GM18498 (cell line): Measurements from ENCODE around the gene LRRC43.

Experiments
- ATAC-seq: cut with Tn5 transposase; IDR thresholded peaks from one replicate; pipeline ENCODE4 v1.9.1; 2021; ENCODE audit warnings: mild to moderate bottlenecking, moderate library complexity; ENCODE audit not compliant: unreplicated experiment

Gene LRRC43, protein sequence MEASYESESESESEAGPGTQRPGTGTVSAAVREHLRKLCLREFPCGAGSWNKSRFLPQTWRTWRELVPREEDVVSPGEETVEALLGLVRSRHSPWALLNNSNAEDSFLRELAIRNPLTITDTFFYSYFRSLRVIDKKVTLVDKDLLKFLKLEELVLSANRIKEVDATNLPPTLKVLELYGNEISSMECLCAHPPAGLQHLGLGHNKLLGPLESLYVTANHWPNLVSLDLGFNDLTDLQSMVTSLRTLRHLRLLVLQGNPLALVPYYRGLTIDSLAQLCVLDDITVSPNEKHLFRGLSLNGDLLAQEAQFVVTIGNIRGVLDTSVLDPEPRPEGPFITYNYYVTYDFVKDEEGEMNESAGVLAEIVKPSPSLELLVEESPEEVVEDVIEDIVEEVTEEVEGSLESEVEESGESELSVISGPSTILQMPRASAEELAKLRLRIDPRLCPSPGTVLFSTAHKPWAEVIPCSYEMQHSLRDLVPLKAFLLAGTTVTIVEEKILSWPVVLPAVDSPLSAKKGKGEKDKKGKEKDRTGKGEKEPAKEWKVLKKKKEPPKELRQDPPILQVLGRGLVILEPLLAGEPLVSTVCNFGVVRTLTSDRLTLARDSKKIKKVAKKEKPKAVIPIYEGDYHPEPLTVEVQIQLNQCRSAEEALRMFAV

GRCh38 chr12:122182887-122183587 lies at the start of gene LRRC43:
Gene LRRC43, plus strand, starts transcription at chr12:122183123. Its CDS starts 22 bp downstream, at chr12:122183145.
- no peak for ATAC-seq

DNA sequence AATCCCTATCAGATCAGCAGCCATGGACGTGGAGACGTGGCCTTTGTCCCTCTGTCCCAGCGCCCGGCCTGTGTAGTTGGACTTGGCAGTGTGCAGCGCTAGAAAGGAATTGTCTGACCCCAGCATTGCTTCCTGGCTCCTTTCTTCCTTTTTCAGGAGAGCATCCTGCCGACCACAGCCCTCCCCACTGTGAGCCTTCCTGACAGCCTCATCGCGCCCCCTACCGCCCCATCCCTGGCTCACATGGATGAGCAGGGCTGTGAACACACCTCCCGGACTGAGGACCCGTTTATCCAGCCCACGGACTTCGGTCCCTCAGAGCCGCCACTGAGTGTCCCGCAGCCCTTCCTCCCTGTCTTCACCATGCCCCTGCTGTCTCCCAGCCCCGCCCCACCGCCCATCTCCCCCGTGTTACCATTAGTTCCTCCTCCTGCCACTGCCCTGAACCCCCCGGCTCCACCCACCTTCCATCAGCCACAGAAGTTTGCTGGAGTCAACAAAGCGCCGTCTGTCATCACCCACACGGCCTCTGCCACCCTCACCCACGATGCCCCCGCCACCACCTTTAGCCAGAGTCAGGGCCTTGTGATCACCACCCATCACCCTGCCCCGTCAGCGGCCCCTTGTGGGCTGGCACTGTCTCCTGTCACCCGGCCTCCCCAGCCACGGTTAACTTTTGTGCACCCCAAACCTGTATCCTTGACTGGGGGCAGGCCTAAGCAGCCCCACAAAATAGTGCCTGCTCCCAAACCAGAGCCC lies 49.6 kb upstream of the LRRC43 start:
- no peak for ATAC-seq

GRCh38 chr12:122135437-122136031 lies 47.4 kb upstream of the LRRC43 start:
- ATAC-seq, result no peak

DNA sequence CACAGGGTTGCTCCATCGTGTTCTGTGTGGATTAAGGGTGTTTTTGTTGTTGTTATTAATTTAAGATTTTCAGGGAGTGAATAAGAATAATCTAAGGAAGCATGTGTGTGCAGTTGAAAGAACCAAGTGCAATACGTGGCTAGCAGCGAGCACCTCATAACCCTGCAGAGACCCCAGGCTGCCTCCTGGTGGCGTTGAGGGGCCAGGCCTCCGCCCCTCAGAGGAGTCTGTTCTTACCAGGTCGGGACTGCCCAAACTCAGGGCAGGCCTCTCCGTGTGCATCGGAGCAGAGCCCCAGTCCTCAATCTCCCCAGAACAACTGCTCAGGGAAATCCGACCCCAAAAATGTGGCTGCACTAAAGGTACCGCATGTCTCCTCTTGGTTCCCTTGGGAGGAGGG lies 45.7 kb upstream of the LRRC43 start:
- ATAC-seq, result no peak

DNA sequence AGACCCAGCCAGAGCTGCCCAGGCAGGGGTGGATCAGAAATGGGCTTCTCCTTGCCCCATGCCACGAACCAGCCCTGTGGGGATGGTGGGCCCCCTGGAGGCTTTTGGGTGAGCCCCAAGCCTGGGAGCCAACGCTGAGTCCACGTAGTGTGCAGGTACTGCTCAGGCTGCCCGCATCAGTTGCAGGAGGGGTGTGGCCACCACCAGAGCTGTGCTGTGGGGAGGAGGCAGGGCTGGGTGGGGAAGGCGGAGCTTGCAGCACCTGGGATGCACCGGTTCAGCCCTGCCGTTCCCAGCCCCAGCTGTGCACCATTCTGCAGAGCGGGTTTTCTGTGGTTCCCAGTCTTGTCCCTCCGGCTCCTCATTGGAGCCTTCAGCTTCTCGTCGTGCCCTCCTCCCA lies 45.2 kb upstream of the LRRC43 start:
- ATAC-seq, result no peak

GRCh38 chr12:122138181-122138580 lies 44.7 kb upstream of the LRRC43 start:
- ATAC-seq, result no peak

DNA sequence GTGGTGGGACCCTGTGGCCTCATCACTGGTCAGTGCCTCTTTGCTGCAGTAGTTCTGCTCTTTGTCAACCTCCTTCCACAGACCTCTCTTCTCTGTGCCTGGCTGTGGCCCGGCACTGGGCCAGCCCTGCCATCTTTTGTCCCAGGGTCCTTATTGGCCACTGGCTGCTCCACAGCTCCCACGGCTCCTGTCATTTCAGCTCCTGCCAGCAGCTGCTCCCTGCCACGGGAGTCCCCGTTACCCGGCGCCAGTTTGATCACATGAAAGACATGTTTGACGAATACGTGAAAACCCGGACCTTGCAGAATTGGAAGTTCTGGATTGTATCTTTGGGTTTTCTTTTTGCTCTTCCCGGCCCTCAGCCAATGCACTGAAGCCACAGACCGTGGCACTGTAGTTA lies 44.3 kb upstream of the LRRC43 start:
- ATAC-seq, result no peak

GRCh38 chr12:122139266-122139665 lies 43.7 kb upstream of the LRRC43 start:
- ATAC-seq, result no peak

DNA sequence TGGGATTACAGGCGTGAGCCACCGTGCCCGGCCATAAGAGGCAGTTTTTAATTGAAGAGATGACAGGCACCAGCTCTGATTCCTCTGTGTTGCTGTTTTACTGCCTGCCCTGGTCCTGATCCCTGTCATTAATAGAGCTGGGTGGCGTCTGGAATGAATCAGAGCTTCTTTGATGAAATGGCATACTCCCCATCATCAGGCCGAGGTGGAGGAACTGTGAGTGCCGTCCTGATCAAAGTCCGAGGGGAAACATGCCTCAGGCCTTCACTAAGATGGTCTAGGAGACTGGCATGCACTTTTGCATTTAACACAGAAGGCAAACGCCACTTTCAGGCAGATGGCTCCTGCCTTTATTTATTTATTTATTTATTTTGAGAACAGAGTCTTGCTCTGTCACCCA lies 43.0 kb upstream of the LRRC43 start:
- no peak for ATAC-seq

GRCh38 chr12:122140467-122141257 lies 42.3 kb upstream of the LRRC43 start:
- no peak for ATAC-seq

DNA sequence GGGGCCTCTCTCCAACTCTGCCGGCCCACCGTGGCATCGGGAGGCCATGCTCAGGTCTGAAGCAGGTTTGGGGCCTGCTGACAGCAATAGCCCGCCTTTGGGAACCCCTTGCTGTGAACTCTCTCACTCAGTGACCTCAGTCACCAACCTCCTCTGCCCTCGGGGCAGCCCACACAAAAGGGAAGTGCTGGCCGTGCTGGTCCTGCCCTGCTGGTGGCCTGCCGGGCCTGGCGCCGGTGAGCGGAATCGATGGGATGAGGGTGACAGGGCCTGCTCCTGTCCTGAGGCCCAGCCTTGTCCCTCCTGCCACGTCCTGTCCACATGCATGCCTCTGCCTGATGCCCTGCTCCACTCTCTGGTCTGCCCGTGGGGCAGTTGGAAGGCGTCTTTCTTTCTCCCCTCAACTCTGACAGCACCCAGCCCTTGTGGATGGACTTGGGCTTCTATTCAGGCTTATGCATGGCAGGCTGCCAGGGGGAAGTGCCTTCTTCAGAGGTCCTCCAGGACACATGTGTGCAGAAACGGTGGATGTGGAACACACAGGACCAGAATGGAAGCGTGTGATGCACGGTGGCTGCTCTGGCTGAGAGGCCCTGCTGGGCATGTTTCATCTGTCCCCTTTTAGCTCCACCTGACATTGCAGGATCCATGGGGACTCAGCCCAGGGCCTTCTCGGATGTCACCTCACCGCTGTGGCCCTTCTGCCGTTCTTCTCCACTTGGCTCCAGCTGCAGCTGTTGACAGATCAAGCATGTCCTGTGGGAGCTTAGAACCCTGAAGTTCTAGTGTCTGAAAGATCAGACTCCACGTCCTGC lies 40.8 kb upstream of the LRRC43 start:
- ATAC-seq, result no peak

DNA sequence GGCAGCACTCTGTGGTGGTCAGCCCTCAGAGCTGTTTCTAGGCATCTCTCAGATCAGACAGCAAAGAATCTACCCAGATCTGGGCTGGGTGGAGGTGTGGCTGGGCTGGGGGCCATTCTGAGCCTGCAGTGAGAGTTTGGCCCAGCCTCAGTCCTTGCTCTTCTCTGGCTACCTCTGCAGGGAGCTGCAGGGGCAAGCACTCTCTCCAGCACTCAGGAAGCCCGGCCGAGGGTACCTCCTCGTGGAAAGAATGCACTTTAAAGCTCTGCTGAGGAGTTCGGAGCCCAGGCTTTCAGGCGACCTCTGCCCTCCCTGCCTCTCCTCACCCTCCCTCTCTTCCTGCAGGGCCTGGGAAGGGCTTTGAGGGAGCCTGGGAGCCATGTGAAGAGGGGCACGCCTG lies 40.1 kb upstream of the LRRC43 start:
- no peak for ATAC-seq

- ATAC-seq, result no peak
Observed at GRCh38 chr12:122144885-122145284, 38.0 kb upstream of the LRRC43 start.

- no peak for ATAC-seq
Observed at GRCh38 chr12:122145505-122146330, 37.2 kb upstream of the LRRC43 start.

DNA sequence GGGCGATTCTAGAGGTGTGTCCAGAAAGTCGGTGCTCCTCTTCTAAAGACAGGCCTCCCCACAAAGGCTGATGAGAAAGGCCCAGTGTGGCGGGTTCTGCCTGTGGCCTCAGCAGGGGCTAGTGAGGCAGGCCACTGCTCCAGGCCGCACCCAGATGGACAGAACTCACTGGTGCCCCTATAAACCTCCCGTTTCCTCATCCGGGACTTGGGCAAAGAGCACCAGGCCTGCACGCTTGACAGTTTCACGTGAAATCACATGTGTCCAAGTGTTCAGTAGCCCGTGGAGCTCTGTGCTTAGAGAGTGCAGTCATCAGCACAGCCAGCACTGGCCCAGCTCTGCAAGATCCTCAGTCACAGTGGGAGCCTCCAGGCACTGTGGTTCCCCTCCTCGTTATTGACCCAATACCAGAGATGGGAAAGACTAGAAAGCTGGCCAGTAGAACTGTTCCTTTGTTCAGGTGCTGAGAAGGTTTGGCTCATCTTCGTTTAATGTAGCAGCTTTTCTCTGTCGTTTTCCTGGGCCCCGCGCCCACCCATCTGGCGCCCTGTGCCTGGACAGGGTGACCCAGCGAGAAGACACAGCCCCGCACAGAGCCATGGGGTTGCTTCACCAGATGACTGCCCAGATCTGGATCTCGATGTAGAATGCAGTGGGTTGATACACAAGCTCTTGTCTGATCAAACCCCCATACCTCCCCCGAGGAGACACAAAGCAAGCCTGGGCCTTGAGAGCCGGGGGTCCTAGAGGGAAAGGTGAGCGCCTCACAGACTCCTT lies 35.2 kb upstream of the LRRC43 start:
- no peak for ATAC-seq

DNA sequence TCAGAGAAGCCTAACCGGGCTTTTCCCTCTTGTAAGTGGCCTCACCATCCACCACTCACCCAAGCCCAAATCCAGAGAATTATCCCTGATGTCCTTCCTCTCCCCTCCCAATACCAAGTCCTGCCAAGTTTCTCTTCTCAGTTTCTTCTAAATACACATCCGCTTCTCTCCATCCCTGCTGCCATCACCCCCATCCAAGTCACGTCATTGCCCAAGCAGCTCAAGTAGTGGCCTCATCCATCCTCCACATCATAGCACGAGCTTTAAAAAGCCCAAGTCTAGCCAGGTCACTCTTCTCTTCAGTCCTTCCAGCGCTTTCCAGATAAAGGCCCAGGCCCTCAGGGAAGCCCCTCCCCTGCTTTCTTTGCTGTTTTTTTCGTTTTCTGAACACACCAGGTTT lies 34.3 kb upstream of the LRRC43 start:
- ATAC-seq, result no peak

DNA sequence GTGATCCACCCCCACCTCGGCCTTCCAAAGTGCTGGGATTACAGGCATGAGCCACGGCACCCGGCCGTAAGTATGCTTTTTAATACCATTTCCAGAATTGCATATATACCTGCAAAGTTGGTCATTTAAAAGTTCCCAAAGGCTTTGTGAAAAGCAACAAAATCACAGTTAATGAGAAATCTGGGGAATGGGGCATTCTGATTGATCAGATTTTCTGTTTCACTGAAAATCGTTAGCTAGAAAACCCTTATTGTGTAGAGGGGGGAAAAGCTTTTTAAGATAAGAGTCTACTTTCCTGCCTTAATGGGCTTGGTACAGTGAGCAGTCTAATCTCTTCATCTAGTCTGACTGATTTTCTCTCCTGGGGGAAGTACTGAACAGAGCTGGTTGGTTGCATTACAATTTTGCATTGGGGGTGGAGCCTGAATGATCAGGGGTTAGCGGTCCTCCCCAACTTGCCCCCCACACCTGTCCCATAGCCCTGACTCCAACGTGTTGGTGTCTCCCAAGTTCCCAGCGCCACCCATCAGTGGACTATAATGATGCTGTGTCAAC lies 32.7 kb upstream of the LRRC43 start:
- ATAC-seq, result no peak
